ENCODE results near the gene SP140L.

- TF ChIP-seq EP300 (IDR thresholded peaks at IDR 0.05) (no peak), CTCF (IDR thresholded peaks at IDR 0.05) (no peak), POLR2AphosphoS5 (IDR thresholded peaks at IDR 0.05) (no peak)
These were observed 33.0 kb downstream of the SP140L start for GRCh38 chr2:230360028-230360427.

Data from upper lobe of left lung (tissue), 4 donors.